Measurements from ENCODE around the gene KCNIP4. TPM values are rescaled to one million over a fixed set of nuclear protein-coding genes. Genes with fewer than 3 reads are reported as not detected.

Gene KCNIP4
- total and polyA plus RNA-seq, 9 of the 15 experiments (the other 6 are each of a cell fraction or from before 2014, with no cell fraction given): 0.25 to 0.41 TPM; not detected in 7

- TF ChIP-seq ETS1 (conservative IDR thresholded peaks at IDR 0.05; ENCODE audit: control insufficient read depth, low read depth, low read length): peak; percentile 84
- TF ChIP-seq, protein P1, sequence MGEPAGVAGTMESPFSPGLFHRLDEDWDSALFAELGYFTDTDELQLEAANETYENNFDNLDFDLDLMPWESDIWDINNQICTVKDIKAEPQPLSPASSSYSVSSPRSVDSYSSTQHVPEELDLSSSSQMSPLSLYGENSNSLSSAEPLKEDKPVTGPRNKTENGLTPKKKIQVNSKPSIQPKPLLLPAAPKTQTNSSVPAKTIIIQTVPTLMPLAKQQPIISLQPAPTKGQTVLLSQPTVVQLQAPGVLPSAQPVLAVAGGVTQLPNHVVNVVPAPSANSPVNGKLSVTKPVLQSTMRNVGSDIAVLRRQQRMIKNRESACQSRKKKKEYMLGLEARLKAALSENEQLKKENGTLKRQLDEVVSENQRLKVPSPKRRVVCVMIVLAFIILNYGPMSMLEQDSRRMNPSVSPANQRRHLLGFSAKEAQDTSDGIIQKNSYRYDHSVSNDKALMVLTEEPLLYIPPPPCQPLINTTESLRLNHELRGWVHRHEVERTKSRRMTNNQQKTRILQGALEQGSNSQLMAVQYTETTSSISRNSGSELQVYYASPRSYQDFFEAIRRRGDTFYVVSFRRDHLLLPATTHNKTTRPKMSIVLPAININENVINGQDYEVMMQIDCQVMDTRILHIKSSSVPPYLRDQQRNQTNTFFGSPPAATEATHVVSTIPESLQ (CRISPR knock-in tag; IDR thresholded peaks at IDR 0.05): 0 out of 2 replicates have a peak, but pooled peaks have one; percentile 11
- TF ChIP-seq POU5F1 (IDR thresholded peaks at IDR 0.05; ENCODE audit: borderline replicate concordance, low read depth, low read length, partially characterized antibody): no peak
- peak in 1 of 2 experiments; percentile 30; a peak in 1 of 4 replicates for TF ChIP-seq ZNF639 (CRISPR knock-in tag; conservative IDR thresholded peaks at IDR 0.05 in 1 of 2, IDR thresholded peaks at IDR 0.05 in 1 of 2)
- TF ChIP-seq MCM3 (IDR thresholded peaks at IDR 0.05): no peak
- peak; percentile 40; the same call in 1 of the 2 replicates for TF ChIP-seq GABPB1 (CRISPR knock-in tag; IDR thresholded peaks at IDR 0.05)
- TF ChIP-seq, protein P2, sequence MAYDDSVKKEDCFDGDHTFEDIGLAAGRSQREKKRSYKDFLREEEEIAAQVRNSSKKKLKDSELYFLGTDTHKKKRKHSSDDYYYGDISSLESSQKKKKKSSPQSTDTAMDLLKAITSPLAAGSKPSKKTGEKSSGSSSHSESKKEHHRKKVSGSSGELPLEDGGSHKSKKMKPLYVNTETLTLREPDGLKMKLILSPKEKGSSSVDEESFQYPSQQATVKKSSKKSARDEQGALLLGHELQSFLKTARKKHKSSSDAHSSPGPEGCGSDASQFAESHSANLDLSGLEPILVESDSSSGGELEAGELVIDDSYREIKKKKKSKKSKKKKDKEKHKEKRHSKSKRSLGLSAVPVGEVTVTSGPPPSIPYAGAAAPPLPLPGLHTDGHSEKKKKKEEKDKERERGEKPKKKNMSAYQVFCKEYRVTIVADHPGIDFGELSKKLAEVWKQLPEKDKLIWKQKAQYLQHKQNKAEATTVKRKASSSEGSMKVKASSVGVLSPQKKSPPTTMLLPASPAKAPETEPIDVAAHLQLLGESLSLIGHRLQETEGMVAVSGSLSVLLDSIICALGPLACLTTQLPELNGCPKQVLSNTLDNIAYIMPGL (CRISPR knock-in tag; IDR thresholded peaks at IDR 0.05): no peak
- no peak for TF ChIP-seq ZNF354B (CRISPR knock-in tag; IDR thresholded peaks at IDR 0.05)
- peak; percentile 96 for TF ChIP-seq MTA1 (IDR thresholded peaks at IDR 0.05; ENCODE audit: borderline replicate concordance)
- no peak for TF ChIP-seq ZNF384 (IDR thresholded peaks at IDR 0.05; ENCODE audit: low read depth, low read length)
- peak; percentile 91 for TF ChIP-seq USF1 (CRISPR knock-in tag; IDR thresholded peaks at IDR 0.05)
- no peak for TF ChIP-seq ZNF707 (CRISPR knock-in tag; conservative IDR thresholded peaks at IDR 0.05)
- no peak for TF ChIP-seq TRIM28 (IDR thresholded peaks at IDR 0.05)
- TF ChIP-seq CSDE1 (IDR thresholded peaks at IDR 0.05): peak in 1 of 2 experiments; percentile 85; a peak in 2 of 4 replicates
- peak in 1 of 3 experiments; percentile 42 for TF ChIP-seq YY1 (IDR thresholded peaks at IDR 0.05; ENCODE audit: borderline replicate concordance in 1 of 3, control insufficient read depth in 1 of 3, extremely low read depth in 1 of 3, insufficient read depth in 3 of 3, insufficient read length in 1 of 3, insufficient replicate concordance in 2 of 3, low read depth in 1 of 3, low read length in 2 of 3)
- TF ChIP-seq RCOR1 (IDR thresholded peaks at IDR 0.05; ENCODE audit: borderline replicate concordance in 1 of 2, low read depth in 2 of 2, low read length in 2 of 2): no peak
- TF ChIP-seq RBBP5 (IDR thresholded peaks at IDR 0.05; ENCODE audit: borderline replicate concordance, insufficient read depth, low read length, poor library complexity, severe bottlenecking): peak; percentile 94
- peak; percentile 89 for TF ChIP-seq ATF1 (CRISPR knock-in tag; IDR thresholded peaks at IDR 0.05)
- TF ChIP-seq ATF1 (tag; IDR thresholded peaks at IDR 0.05): peak; percentile 98
These were observed 1248.4 kb downstream of the KCNIP4 start, which contains the start of gene PACRGL (continued) for GRCh38 chr4:20700007-20700761.
